GM19438 (cell line): ENCODE results near the gene TECTA.
"Not testable (repeated sequence)": the region's sequence is repeated elsewhere in the genome, so short reads cannot be mapped to it uniquely, and the experiment has no call there.

Source experiments
- ATAC-seq: cut with Tn5 transposase; IDR thresholded peaks from one replicate; pipeline ENCODE4 v1.9.1; 2021; ENCODE audit warnings: low read depth; ENCODE audit not compliant: unreplicated experiment

The TECTA gene

DNA sequence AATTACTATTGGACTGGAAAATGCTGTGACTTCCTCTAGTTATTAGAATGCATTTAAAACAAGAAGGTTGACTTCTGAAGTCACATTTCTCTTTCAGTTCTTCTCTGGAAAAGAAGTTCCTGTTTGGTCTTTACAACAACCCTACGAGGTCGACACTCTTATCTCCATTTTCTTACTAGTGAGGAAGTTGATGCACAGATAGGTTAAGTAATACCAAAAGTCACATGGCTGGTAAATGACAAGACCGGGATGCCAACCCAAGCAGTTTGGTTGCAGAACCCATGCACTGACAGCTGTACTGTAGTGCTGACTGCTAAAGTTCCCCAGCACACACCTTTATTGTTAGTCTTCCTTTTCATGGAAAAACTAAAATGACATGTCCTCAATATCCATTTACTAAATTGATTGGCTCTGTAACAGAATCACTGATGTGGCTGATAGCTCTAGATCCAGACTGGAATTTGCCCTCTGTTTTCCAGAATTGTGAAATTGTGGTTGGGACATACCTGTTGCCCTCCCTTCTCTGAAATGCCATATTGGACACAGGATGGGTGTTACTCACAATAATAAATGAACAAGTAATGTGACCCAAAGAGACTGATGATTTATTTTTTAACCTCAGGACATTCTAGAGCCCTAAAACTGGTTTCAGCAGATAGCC lies 9.4 kb upstream of the TECTA start:
- no peak for ATAC-seq

DNA sequence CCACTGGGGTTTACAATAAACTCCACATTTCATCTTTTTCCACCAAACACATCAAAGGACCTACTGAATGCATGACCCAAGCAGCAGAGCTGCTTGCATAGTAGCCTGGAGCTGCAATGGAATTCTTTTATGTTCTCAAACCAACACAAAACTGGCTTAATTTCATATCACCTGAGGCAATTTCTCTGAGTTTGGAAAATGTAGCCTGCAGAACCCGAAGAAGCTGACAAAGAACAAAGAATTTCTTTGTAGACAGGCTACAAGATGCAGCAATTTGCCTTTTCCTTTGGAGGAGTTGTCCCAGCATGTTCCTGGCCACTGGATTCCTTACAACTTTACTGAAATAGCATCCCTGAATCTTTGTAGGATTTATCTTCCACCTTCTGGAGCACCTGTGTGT lies 5.5 kb upstream of the TECTA start:
- no peak for ATAC-seq

DNA sequence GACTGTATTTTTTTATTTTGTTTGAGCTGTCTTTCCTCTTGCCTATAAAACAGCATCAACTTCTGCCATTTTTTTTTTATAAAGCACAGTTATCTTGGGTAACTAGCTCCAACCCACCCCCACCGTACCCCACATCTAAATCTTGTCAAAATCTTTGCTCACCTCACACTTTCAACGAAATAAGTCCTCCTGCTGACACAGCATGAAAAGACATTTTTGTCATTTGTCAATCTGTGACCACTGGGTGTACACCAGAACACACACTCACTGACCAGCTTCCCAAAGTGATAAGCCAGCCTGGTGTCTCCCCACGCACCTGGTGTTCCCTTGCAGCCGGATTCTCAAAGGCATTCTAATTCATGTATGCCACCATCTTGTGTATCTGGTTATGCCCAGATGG lies 1.7 kb upstream of the TECTA start:
- no peak for ATAC-seq

DNA sequence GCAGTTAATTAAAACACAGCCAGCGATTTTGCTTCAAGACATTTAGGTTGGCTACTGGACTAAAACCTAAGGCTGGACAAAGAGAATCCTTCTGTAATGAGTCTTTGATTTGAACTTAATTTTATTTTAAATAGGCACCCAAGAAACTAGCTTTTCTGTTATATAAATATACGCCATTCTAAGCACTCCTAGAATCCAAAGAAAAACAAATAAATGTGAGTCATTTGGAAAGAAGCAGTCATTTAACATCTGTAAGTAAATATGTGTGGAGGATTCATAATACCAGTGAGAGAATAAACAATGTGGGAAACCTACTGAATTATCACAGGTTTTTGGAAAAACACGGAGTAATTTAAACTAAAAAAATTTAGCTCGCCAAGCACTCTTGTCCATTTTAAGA lies 1.2 kb upstream of the TECTA start:
- no peak for ATAC-seq

DNA sequence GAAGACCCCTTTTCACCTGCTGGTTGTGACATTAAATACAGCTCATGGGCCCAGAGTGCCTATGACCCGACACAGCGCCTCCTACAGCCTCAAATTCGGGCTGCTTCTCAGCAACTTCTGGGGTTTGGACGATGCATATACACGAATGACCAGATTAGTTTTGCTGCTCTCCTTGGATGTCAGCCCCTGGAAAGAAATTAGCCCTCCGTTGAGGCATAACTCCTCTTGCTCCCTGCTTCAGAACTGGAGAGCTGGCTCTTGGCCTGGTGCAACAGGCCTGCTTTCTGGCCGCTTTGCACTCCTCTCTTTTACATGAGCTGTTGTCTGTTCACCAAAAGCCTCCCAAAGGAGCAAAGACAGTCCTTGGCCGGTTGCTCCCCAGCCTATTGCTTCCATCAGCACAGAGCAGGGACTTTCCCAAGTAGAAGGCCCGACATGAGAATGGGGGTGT lies 3.3 kb downstream of the TECTA start:
- no peak for ATAC-seq

- ATAC-seq = no peak
Measured at GRCh38 chr11:121105063-121105480, 4.0 kb downstream of the TECTA start.

- ATAC-seq = no peak
Measured at GRCh38 chr11:121105481-121106195, 4.6 kb downstream of the TECTA start.

- no peak for ATAC-seq
Measured at GRCh38 chr11:121106812-121107211, 5.8 kb downstream of the TECTA start.

DNA sequence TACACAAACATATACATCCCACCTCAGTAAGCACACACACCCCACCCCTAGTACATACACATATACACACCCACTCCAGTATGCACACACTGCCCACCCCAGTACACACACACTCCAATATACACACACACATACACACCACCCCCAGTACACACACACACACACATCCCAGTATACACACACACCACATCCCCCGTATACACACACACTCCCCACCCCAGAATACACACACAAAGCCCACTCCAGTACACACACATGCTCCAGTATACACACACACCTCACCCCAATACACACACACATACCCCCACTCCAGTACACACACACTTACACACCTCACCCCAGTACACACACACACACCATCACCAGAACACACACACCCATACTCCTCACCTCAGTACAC lies 7.4 kb downstream of the TECTA start:
- no peak for ATAC-seq

- ATAC-seq = no peak
Measured at GRCh38 chr11:121109471-121109870, 8.4 kb downstream of the TECTA start.

DNA sequence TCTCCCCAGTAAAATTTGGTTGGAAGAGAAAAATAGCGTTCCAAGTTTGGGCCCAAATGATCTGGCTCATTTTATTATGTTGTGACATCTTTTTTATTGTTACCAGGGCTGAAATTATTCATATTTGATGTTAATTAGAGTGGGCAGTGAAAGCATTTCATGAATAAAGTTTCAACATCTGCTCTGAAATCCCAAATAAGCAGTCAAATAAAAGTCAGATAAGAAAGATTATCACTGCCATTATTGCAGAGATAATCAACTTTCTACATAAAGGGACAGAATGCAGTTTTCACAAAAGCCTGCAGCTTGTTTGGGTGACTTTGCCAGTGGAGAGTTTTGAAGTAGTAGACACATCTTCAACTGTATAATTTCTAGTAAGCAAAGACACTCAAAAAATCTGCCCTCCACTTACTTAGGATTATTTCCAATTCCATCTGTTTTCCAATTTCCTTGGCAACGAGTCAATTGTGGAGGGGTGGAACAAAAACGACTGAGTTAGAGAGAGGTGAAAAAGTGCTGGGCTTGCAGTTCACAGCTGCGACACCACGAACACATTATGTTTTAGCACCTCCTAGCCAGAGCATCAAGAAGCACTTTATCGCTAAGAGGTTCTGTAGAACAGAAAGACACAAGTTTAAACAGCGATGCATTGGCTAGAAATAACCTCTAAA lies 9.0 kb downstream of the TECTA start:
- ATAC-seq = no peak

- no peak for ATAC-seq
Measured at GRCh38 chr11:121110871-121111724, 10.1 kb downstream of the TECTA start.

GRCh38 chr11:121112498-121113455 lies 11.7 kb downstream of the TECTA start:
- no peak for ATAC-seq

GRCh38 chr11:121113611-121114010 lies 12.6 kb downstream of the TECTA start:
- ATAC-seq = no peak

DNA sequence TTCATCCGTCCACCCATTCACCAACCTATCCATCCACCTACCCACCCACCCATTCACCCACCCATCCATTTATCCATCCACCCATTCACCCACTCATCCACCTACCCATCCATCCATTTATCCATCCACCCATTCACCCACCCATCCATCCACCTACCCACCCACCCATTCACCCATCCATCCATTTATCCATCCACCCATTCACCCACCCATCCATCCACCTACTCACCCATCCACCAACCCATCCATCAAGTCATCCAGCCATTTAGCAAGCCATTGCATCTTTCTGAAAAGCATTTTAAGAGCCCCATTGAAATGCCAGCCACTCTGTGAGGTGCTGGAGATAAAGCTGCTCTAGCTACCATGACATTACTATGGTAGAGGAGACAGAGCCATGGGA lies 14.0 kb downstream of the TECTA start:
- ATAC-seq = not testable (repeated sequence)

GRCh38 chr11:121117788-121118187 lies 16.7 kb downstream of the TECTA start:
- ATAC-seq = no peak

- no peak for ATAC-seq
Measured at GRCh38 chr11:121119440-121119839, 18.4 kb downstream of the TECTA start.

DNA sequence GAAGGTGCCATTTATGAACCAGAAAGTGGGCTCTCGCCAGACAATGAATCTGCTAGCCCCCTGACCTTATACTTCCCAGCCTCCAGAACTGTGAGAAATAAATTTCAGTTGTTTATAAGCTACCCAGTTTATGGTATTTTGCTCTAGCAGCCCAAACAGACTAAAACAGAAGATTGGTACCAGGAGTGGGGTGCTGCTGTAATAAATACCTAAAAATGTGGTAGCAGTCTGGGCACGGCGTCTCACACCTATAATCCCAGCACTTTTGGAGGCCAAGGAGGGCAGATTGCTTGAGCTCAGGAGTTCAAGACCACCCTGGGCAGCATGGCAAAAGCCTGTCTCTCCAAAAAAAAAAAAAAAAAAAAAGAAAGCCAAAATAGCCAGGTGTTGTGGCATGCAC lies 21.3 kb downstream of the TECTA start:
- ATAC-seq = no peak

DNA sequence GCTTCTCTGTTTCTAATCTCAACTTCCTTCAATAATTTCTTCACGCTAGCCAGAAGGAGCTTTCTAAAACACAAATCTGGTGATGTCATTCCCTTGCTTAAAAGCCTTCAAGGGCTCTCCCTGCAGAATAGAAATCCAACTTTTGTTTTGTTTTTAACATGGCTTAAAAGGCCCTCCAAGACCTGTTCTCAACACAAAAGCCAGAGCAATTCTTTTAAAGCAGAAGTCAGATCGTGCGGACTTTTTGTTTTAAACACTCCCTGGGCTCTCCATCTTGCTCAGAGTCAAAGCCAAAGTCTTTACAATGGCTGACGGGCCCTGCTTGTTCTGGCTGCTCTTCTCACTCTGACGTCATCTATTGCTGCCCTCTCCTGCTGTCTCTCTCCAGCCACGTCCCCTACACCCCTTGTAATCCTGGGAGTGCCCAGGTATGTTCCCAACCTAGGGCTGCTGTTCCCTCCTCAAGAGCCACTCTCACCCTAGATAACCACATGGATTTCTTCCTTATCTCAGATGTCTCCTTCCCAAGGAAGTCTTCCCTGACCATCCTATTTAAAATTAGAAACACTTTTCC lies 22.5 kb downstream of the TECTA start:
- no peak for ATAC-seq
